ENCODE measurements around the gene INSM1.

INSM1 gene

DNA sequence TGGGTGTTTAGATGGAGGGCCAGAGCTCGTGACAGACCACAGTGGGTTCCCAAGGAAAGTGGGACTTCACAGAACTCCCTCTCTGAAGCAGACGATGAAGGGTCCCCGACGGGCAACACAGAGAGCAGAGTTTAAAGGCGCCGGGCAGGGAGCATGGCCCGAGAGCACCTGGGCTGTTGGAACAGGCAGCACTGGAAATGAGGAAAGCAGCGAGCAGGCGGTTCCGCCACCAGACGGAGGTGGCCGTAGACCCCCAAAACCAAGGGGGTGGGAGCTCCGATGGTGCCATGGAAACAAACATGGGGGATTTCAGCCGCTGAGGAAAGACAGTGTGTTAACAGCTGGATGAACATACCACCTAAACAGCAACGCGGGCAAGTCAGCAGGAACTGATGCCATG lies 27.5 kb upstream of the INSM1 start:
- no peaks in the 10 kb centered on the region for H3K27me3 ChIP-seq (ENCODE audit: insufficient read depth, low read depth)
- no peaks in the 10 kb centered on the region for H3K4me1 ChIP-seq (ENCODE audit: low read depth, poor library complexity, severe bottlenecking)
- TF ChIP-seq, protein P1, sequence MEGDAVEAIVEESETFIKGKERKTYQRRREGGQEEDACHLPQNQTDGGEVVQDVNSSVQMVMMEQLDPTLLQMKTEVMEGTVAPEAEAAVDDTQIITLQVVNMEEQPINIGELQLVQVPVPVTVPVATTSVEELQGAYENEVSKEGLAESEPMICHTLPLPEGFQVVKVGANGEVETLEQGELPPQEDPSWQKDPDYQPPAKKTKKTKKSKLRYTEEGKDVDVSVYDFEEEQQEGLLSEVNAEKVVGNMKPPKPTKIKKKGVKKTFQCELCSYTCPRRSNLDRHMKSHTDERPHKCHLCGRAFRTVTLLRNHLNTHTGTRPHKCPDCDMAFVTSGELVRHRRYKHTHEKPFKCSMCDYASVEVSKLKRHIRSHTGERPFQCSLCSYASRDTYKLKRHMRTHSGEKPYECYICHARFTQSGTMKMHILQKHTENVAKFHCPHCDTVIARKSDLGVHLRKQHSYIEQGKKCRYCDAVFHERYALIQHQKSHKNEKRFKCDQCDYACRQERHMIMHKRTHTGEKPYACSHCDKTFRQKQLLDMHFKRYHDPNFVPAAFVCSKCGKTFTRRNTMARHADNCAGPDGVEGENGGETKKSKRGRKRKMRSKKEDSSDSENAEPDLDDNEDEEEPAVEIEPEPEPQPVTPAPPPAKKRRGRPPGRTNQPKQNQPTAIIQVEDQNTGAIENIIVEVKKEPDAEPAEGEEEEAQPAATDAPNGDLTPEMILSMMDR (conservative IDR thresholded peaks at IDR 0.05; ENCODE audit: low read depth, low read length): no peak
- no peaks in the 10 kb centered on the region for H3K79me2 ChIP-seq (ENCODE audit: insufficient read depth, low read depth)
- H3K4me2 ChIP-seq: no peak overlapping the region
- H3K9ac ChIP-seq: no peak overlapping the region
- H3K36me3 ChIP-seq (ENCODE audit: insufficient read depth): no peaks in the 10 kb centered on the region
- no peak overlapping the region for H3K4me3 ChIP-seq (IDR thresholded peaks at IDR 0.05; ENCODE audit: insufficient read depth, low read depth, low read length)
- H2AFZ ChIP-seq (ENCODE audit: low read depth): no peak overlapping the region
- no peaks in the 10 kb centered on the region for H4K20me1 ChIP-seq (ENCODE audit: insufficient read depth)
- no peak overlapping the region for H3K27ac ChIP-seq

DNA sequence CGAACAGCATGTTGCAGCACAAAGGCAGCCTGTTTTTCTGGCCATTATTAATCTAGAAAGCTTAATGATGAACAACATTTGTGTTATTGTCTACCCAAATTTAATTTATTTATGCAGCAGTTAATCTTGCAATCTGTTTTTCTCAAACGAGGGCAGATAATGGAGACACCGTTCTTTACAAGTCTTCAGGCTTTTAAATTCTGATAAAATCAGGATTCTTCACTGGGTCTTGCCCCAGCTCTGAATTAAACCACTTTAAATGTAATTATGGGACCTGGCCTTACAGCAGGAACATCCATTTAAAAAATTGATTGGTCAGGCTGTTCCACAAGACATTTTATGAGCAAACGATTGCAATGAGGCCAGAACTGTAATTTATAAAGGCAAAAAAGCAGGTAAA lies 26.5 kb upstream of the INSM1 start:
- Histone ChIP-seq H3K36me3 (ENCODE audit: insufficient read depth) (no peaks in the 10 kb centered on the region), H3K27ac (no peak overlapping the region), H3K4me2 (no peak overlapping the region), H3K79me2 (ENCODE audit: insufficient read depth, low read depth) (no peaks in the 10 kb centered on the region), H3K27me3 (ENCODE audit: insufficient read depth, low read depth) (no peaks in the 10 kb centered on the region), H2AFZ (ENCODE audit: low read depth) (no peak overlapping the region), H4K20me1 (ENCODE audit: insufficient read depth) (no peaks in the 10 kb centered on the region), H3K9ac (no peak overlapping the region), H3K4me1 (ENCODE audit: low read depth, poor library complexity, severe bottlenecking) (no peaks in the 10 kb centered on the region), H3K4me3 (IDR thresholded peaks at IDR 0.05; ENCODE audit: insufficient read depth, low read depth, low read length) (no peak overlapping the region)
- TF ChIP-seq, protein P1 (conservative IDR thresholded peaks at IDR 0.05; ENCODE audit: low read depth, low read length): no peak

DNA sequence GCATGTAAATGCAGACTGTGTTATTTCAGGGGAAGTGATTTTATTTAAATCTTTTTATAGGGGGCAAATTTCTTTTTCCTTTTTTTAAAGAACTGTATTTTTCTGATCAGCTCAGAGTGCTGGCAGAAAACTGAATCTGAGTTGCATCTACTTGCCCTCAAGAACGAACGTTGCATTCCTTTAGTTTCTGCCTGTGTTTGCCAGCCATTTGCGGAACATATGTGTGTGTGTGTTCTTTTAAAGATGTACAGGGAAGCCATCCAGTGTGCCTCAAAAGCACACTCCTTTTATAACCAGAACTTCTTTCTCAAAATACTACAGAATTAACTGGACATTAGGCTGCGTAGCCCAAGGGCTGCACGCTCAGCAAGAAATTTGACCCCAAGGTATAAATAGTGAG lies 25.8 kb upstream of the INSM1 start:
- Histone ChIP-seq H3K27ac (no peak overlapping the region), H3K4me2 (no peak overlapping the region), H3K79me2 (ENCODE audit: insufficient read depth, low read depth) (no peaks in the 10 kb centered on the region), H3K4me1 (ENCODE audit: low read depth, poor library complexity, severe bottlenecking) (no peaks in the 10 kb centered on the region), H3K9ac (no peak overlapping the region), H4K20me1 (ENCODE audit: insufficient read depth) (no peaks in the 10 kb centered on the region), H3K4me3 (IDR thresholded peaks at IDR 0.05; ENCODE audit: insufficient read depth, low read depth, low read length) (no peak overlapping the region), H3K27me3 (ENCODE audit: insufficient read depth, low read depth) (no peaks in the 10 kb centered on the region), H3K36me3 (ENCODE audit: insufficient read depth) (no peaks in the 10 kb centered on the region), H2AFZ (ENCODE audit: low read depth) (no peak overlapping the region)
- TF ChIP-seq, protein P1 (conservative IDR thresholded peaks at IDR 0.05; ENCODE audit: low read depth, low read length): no peak

DNA sequence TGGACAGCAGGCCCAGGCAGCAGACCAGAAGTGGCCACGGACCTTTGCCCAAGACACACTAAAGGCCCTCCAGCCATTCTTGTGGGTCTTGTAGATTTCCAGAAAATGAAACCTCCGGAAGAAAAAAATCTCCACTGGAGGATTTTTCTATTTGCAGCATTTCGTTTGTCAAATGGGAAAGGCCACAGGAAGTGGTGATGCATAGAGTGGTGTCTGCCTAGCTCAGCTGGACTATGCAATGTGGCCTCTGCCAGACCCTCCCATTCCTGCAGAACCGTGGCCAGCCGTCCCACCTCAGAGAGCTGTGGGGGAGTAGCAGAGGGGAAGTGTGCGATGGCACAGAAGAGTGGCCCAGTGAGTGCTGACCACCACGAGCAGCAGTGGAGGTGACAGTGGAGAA lies 24.0 kb upstream of the INSM1 start:
- H4K20me1 ChIP-seq (ENCODE audit: insufficient read depth): no peaks in the 10 kb centered on the region
- H3K27me3 ChIP-seq (ENCODE audit: insufficient read depth, low read depth): no peaks in the 10 kb centered on the region
- H3K79me2 ChIP-seq (ENCODE audit: insufficient read depth, low read depth): no peaks in the 10 kb centered on the region

More for the DNA sequence above, 24.0 kb upstream of the INSM1 start:
- Histone ChIP-seq H3K36me3 (ENCODE audit: insufficient read depth) (no peaks in the 10 kb centered on the region), H3K9ac (no peak overlapping the region), H3K4me3 (IDR thresholded peaks at IDR 0.05; ENCODE audit: insufficient read depth, low read depth, low read length) (no peak overlapping the region), H3K27ac (no peak overlapping the region), H3K4me2 (no peak overlapping the region), H3K4me1 (ENCODE audit: low read depth, poor library complexity, severe bottlenecking) (no peaks in the 10 kb centered on the region), H2AFZ (ENCODE audit: low read depth) (no peak overlapping the region)
- TF ChIP-seq, protein P1 (conservative IDR thresholded peaks at IDR 0.05; ENCODE audit: low read depth, low read length): no peak

All from KMS-11 (cell line).